Urothelium cell line (cell line): ENCODE data around the gene ATPAF2.

ENCODE experiments used
- DNase-seq: peaks from one replicate; pipeline ENCODE4 v3.0.0; 2011; ENCODE audit warnings: low spot score, mixed read lengths
- FAIRE-seq: peaks from 2 replicates; lab custom pipeline; 2011; peaks lifted over from hg19 to GRCh38; lab: Jason Lieb, UNC

ATPAF2 gene

GRCh38 chr17:18040261-18040858 is 1.4 kb upstream of the ATPAF2 start:
- no peak for FAIRE-seq

GRCh38 chr17:18039535-18040260 is 730 bp upstream of the ATPAF2 start:
- DNase-seq (no peak), FAIRE-seq (no peak)

More at GRCh38 chr17:18040261-18040858, 1.4 kb upstream of the ATPAF2 start:
- no peak for DNase-seq

GRCh38 chr17:18038149-18038850 is 668 bp downstream of the ATPAF2 start:
- no peak for DNase-seq
- FAIRE-seq = no peak

GRCh38 chr17:18037486-18037885 is 1.5 kb downstream of the ATPAF2 start:
- no peak for DNase-seq
- no peak for FAIRE-seq

- DNase-seq (no peak), FAIRE-seq (no peak)
Measured at GRCh38 chr17:18035704-18036103, 3.3 kb downstream of the ATPAF2 start.

GRCh38 chr17:18033442-18034099 is 5.4 kb downstream of the ATPAF2 start:
- no peak for FAIRE-seq

GRCh38 chr17:18031955-18032354 is 7.0 kb downstream of the ATPAF2 start:
- FAIRE-seq (no peak), DNase-seq (no peak)

More at GRCh38 chr17:18033442-18034099, 5.4 kb downstream of the ATPAF2 start:
- peak; percentile 81 for DNase-seq

GRCh38 chr17:18028952-18029540 is 9.9 kb downstream of the ATPAF2 start:
- peak; percentile 9 for FAIRE-seq
- no peak for DNase-seq

- FAIRE-seq (no peak), DNase-seq (no peak)
Measured at GRCh38 chr17:18028114-18028951, 10.6 kb downstream of the ATPAF2 start.

- no peak for DNase-seq
- FAIRE-seq = no peak
Measured at GRCh38 chr17:18027280-18027679, 11.7 kb downstream of the ATPAF2 start.

GRCh38 chr17:18025945-18026776 is 12.8 kb downstream of the ATPAF2 start:
- FAIRE-seq (no peak), DNase-seq (no peak)

- FAIRE-seq = peak; percentile 77
- DNase-seq = no peak
Measured at GRCh38 chr17:18025241-18025944, 13.6 kb downstream of the ATPAF2 start.

- DNase-seq (no peak), FAIRE-seq (no peak)
Measured at GRCh38 chr17:18021372-18021771, 17.6 kb downstream of the ATPAF2 start.

GRCh38 chr17:18020971-18021370 is 18.0 kb downstream of the ATPAF2 start:
- no peak for DNase-seq
- FAIRE-seq = no peak

- DNase-seq = no peak
- no peak for FAIRE-seq
Measured at GRCh38 chr17:18019838-18020154, 19.2 kb downstream of the ATPAF2 start.

- FAIRE-seq (no peak), DNase-seq (no peak)
Measured at GRCh38 chr17:18018411-18018921, 20.5 kb downstream of the ATPAF2 start.

- no peak for DNase-seq
- FAIRE-seq = no peak
Measured at GRCh38 chr17:18017958-18018357, 21.0 kb downstream of the ATPAF2 start.

GRCh38 chr17:18016426-18016825 is 22.5 kb downstream of the ATPAF2 start:
- FAIRE-seq = no peak
- DNase-seq = no peak

GRCh38 chr17:18015593-18015992 is 23.4 kb downstream of the ATPAF2 start:
- FAIRE-seq = no peak
- no peak for DNase-seq
